Breast epithelium (tissue), 3 donors: Measurements from ENCODE around the gene ZNF587.

Experiments used
- CTCF ChIP-seq, 3 donors: fragments of 450-650 bp; IDR thresholded peaks; one replicate each; pipeline ENCODE4 v1.5.1; 2016 to 2017; ENCODE audit warnings: antibody characterized with exemption in 3 of 3, mild to moderate bottlenecking in 3 of 3, moderate library complexity in 3 of 3
- POLR2A ChIP-seq: fragments of 450-650 bp; IDR thresholded peaks from one replicate; pipeline ENCODE4 v1.6.1; 2016; ENCODE audit warnings: antibody characterized with exemption, mild to moderate bottlenecking, moderate library complexity
- POLR2AphosphoS5 ChIP-seq, 3 donors: sonication (generic); formaldehyde crosslinking; IDR thresholded peaks; one replicate each; pipeline ENCODE4 v1.6.1; 2017; ENCODE audit warnings: antibody characterized with exemption in 3 of 3

GRCh38 chr19:57813919-57814504 is 35.6 kb upstream of the ZNF587 start:
- TF ChIP-seq CTCF (IDR thresholded peaks at IDR 0.05): no peak
- no peak for TF ChIP-seq POLR2A
- no peak for TF ChIP-seq POLR2AphosphoS5 (IDR thresholded peaks at IDR 0.05)
